HFFc6 (cell line): ENCODE results near the gene MSX1. TPM values are rescaled to one million over a fixed set of nuclear protein-coding genes. Genes with fewer than 3 reads are reported as not detected.
A peak's percentile ranks its signal among the peaks of the same experiment; 100 is the strongest.

Experiments used
- DNase-seq: peaks from one replicate; pipeline ENCODE4 v3.0.0-alpha.2; 2018
- H3K27ac Mint-ChIP-seq: 2 replicates; pipeline ENCODE4 v1.8.0; 2020; ENCODE audit warnings: mild to moderate bottlenecking, mixed read lengths
- H3K27me3 Mint-ChIP-seq: 2 replicates; pipeline ENCODE4 v1.8.0; 2021; ENCODE audit warnings: mild to moderate bottlenecking, moderate library complexity, mixed read lengths; ENCODE audit not compliant: insufficient read depth
- H3K36me3 Mint-ChIP-seq: 2 replicates; pipeline ENCODE4 v1.8.0; 2021; ENCODE audit warnings: low read depth, mixed read lengths
- H3K4me1 Mint-ChIP-seq: 2 replicates; pipeline ENCODE4 v1.8.0; 2020; ENCODE audit warnings: low read depth, mixed read lengths
- H3K4me3 Mint-ChIP-seq: 2 replicates; pipeline ENCODE4 v1.8.0; 2020; ENCODE audit warnings: mild to moderate bottlenecking, moderate library complexity, mixed read lengths
- H3K9me3 Mint-ChIP-seq: 2 replicates; pipeline ENCODE4 v1.8.0; 2020; ENCODE audit warnings: mild to moderate bottlenecking, mixed read lengths
- total RNA-seq, 6 experiments: library from RNA; stranded (reverse); fragmentation: NEBNext Ultra II Directional; extraction: Animal tissue kit (Norgen Biotek cat#: 25700); gene quantifications; 2 replicates in 1 of 6; 3 replicates in 5 of 6; pipeline ENCODE4 v1.2.3, GENCODE V29; 2021
- TF ChIP-seq, protein P1 (sequence below): fragments of 200-600 bp; sonication (generic); IDR thresholded peaks from 2 replicates; pipeline ENCODE4 v1.5.0; 2021; ENCODE audit warnings: antibody characterized with exemption, mild to moderate bottlenecking

Gene MSX1
- total RNA-seq, 6 experiments from 2014 or later, result 5.5 to 8.6 (median 7.2) TPM

DNA sequence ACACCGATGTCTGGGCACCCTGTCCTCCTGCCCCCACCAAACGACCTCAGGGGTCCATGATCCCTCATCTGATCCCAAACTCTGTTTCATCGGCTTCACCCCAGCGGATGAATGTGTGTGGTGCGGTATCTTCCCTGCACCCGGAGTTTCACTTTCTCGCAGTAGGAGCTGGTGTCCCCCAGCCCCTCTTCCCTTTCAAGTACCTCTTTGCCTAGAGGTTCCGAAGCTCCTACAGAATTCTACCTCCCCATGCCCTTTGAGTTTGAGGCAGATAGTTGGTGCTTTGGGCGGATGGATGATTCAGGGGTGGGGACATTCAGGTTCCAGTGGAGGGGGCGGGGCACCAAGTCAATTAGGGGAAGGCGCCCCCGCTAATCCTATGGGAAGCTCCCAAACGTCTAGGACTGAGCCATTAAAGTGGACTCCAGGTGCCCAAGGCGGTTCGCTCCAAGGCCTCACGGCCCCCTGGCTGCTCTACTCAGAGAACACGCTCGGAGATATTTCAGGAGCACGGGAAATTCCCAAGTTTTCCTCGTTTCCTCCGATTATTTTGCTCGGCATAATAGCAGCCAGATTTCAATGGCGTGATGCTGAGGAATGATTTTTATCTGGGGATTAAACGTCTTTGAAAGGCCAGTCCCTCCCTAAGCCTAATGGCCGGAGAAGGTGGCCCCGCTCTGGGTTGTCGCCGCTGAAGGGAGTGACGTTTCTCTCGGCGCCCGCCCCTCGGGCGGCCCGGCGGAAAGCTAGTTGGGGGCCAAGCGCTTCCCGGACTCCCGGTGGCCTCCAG lies 1.3 kb downstream of the MSX1 start:
- Mint-ChIP-seq H3K9me3 (no peaks in the 10 kb centered on the region; the same call in 1 of the 2 replicates), H3K36me3 (peaks cover 25% of the 10 kb centered on the region), H3K4me1 (peaks cover 26% of the 10 kb centered on the region), H3K4me3 (peak overlapping the region; percentile 99), H3K27ac (peak overlapping the region; percentile 69), H3K27me3 (peaks cover 18% of the 10 kb centered on the region)
- DNase-seq, result peak; percentile 24
- TF ChIP-seq, protein P1, sequence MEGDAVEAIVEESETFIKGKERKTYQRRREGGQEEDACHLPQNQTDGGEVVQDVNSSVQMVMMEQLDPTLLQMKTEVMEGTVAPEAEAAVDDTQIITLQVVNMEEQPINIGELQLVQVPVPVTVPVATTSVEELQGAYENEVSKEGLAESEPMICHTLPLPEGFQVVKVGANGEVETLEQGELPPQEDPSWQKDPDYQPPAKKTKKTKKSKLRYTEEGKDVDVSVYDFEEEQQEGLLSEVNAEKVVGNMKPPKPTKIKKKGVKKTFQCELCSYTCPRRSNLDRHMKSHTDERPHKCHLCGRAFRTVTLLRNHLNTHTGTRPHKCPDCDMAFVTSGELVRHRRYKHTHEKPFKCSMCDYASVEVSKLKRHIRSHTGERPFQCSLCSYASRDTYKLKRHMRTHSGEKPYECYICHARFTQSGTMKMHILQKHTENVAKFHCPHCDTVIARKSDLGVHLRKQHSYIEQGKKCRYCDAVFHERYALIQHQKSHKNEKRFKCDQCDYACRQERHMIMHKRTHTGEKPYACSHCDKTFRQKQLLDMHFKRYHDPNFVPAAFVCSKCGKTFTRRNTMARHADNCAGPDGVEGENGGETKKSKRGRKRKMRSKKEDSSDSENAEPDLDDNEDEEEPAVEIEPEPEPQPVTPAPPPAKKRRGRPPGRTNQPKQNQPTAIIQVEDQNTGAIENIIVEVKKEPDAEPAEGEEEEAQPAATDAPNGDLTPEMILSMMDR, result no peak; the same call in 1 of the 2 replicates

DNA sequence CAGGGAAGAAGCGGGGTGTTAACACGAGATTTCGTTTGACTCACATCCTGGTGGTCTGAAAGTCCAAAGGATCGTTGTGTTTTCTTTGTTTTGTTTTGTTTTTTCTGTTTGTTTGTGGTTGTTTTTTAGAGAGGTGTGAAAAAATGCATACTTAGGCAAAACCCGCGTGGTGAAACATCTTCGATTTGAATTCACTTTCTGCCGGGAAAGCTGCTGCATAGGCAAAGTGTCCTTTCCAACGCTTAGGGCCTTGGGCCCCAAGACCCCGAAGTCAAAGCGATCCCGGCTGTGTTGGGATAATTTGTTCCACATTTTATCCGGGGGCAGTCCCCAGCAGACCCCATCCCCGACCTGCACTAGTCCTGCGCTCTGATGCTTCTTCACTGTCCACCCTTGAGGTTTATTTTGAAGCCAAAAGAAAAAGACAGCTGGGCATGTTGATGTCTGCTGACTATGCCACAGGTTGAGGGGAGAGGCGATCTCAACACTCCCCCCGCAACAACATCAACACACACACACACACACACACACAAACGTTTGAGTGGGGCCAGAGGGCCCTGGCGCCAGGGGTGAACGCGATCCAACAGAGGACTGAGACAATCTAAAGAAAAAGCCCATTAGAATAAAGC lies 2.0 kb downstream of the MSX1 start:
- H3K9me3 Mint-ChIP-seq, result peaks cover 6% of the 10 kb centered on the region; the same call in 1 of the 2 replicates

DNA sequence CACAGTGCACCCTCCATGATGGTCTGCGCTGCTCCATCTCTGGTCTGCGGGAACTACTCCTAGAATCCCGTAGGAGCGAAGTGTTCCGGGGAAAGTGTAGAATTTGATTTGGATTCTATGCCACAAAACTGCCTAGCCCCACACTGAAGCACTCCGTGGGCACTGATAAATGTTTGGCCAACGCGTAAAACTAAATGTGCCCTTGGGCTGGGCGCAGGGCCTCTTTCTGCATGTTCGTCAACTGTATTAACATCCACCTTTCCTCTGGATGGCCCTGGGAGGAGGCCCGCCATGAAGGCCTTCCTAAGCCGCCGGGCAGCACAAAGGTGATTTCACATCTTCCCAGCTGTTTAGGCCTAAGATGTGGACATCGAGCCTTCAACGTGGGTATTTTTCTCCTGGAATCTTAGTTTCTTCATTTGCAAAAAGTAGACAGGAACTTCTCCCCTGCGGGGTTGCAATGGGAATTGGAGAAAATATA lies 2.6 kb downstream of the MSX1 start:
- H3K36me3 Mint-ChIP-seq, result peaks cover 25% of the 10 kb centered on the region
- TF ChIP-seq, protein P1, result no peak
- peaks cover 7% of the 10 kb centered on the region; the same call in 1 of the 2 replicates for H3K9me3 Mint-ChIP-seq
- peaks cover 24% of the 10 kb centered on the region for H3K27me3 Mint-ChIP-seq
- peaks cover 14% of the 10 kb centered on the region for H3K4me1 Mint-ChIP-seq
- no peak overlapping the region for H3K27ac Mint-ChIP-seq
- peak overlapping the region; percentile 34; the same call in 1 of the 2 replicates for H3K4me3 Mint-ChIP-seq
- DNase-seq, result no peak

More for the DNA sequence above, 2.0 kb downstream of the MSX1 start:
- 0 out of 2 replicates have a peak overlapping the region, but pooled peaks have one; percentile 21 for H3K27ac Mint-ChIP-seq
- H3K36me3 Mint-ChIP-seq, result peaks cover 25% of the 10 kb centered on the region
- TF ChIP-seq, protein P1, result no peak
- peaks cover 19% of the 10 kb centered on the region for H3K4me1 Mint-ChIP-seq
- H3K27me3 Mint-ChIP-seq, result peaks cover 21% of the 10 kb centered on the region
- peak overlapping the region; percentile 99 for H3K4me3 Mint-ChIP-seq
- no peak for DNase-seq

DNA sequence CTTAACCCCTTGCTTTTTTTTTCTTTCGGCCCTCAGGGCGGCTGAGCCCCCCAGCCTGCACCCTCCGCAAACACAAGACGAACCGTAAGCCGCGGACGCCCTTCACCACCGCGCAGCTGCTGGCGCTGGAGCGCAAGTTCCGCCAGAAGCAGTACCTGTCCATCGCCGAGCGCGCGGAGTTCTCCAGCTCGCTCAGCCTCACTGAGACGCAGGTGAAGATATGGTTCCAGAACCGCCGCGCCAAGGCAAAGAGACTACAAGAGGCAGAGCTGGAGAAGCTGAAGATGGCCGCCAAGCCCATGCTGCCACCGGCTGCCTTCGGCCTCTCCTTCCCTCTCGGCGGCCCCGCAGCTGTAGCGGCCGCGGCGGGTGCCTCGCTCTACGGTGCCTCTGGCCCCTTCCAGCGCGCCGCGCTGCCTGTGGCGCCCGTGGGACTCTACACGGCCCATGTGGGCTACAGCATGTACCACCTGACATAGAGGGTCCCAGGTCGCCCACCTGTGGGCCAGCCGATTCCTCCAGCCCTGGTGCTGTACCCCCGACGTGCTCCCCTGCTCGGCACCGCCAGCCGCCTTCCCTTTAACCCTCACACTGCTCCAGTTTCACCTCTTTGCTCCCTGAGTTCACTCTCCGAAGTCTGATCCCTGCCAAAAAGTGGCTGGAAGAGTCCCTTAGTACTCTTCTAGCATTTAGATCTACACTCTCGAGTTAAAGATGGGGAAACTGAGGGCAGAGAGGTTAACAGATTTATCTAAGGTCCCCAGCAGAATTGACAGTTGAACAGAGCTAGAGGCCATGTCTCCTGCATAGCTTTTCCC lies 3.4 kb downstream of the MSX1 start:
- Mint-ChIP-seq H3K36me3 (peaks cover 25% of the 10 kb centered on the region), H3K27me3 (peaks cover 19% of the 10 kb centered on the region), H3K9me3 (peaks cover 7% of the 10 kb centered on the region; the same call in 1 of the 2 replicates), H3K4me1 (peaks cover 11% of the 10 kb centered on the region; the same call in 1 of the 2 replicates), H3K27ac (no peak overlapping the region), H3K4me3 (no peak overlapping the region)
- DNase-seq, result no peak
- TF ChIP-seq, protein P1, result no peak

DNA sequence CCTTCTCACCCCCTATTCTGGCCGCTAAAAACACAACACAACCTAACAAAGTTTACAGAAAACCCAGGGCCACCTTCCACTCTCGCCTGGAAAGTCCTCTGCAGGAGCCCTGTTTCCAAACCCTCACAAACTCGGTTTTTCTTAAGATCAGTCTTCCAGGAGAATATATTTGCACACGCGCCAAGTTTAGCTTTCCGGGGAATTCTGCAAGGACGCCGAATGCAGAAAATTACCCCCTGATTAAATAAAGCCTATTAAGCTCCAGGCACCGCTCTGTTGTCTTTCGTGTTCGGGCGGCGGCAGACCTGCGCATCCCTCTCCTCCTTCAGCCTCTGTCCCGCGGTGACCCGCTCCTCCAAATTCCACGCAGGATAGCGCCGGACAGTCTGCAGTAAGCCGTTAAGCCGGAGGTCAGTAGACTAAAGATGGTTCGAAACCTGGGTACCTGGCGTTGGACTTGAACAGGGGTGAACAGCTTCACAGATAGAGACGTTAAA lies 5.0 kb downstream of the MSX1 start:
- Mint-ChIP-seq H3K27me3 (peaks cover 29% of the 10 kb centered on the region), H3K4me3 (no peak overlapping the region), H3K27ac (no peak overlapping the region), H3K36me3 (peaks cover 25% of the 10 kb centered on the region), H3K4me1 (0 out of 2 replicates have a peak, but pooled peaks cover 11% of the 10 kb centered on the region), H3K9me3 (peaks cover 7% of the 10 kb centered on the region; the same call in 1 of the 2 replicates)
- TF ChIP-seq, protein P1, result no peak
- no peak for DNase-seq
